ENCODE results near the gene DDX42.

DNA sequence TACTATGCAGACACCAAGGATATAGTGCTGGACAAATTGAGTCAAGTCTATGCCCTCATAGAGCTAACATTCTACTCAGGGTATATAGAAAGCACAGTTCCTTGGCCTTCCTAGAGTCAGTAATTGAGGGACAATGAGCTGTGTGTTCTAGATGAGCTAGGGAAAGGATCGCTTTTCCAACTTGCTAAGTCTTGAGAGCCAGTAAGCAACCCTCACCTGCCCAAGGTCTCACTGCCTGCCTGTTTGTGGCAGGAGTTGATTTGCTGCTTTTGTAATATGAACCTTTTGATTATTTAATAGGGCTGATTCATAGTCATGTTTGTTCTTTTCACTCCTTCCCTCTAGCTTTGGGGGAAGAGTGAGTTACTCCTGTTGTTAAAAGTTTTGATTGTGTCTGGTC lies 6.5 kb downstream of the DDX42 start:
- TF ChIP-seq, protein P1, sequence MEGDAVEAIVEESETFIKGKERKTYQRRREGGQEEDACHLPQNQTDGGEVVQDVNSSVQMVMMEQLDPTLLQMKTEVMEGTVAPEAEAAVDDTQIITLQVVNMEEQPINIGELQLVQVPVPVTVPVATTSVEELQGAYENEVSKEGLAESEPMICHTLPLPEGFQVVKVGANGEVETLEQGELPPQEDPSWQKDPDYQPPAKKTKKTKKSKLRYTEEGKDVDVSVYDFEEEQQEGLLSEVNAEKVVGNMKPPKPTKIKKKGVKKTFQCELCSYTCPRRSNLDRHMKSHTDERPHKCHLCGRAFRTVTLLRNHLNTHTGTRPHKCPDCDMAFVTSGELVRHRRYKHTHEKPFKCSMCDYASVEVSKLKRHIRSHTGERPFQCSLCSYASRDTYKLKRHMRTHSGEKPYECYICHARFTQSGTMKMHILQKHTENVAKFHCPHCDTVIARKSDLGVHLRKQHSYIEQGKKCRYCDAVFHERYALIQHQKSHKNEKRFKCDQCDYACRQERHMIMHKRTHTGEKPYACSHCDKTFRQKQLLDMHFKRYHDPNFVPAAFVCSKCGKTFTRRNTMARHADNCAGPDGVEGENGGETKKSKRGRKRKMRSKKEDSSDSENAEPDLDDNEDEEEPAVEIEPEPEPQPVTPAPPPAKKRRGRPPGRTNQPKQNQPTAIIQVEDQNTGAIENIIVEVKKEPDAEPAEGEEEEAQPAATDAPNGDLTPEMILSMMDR (IDR thresholded peaks at IDR 0.05 in 2 of 3, conservative IDR thresholded peaks at IDR 0.05 in 1 of 3; ENCODE audit: borderline replicate concordance in 1 of 3, insufficient read depth in 1 of 3, low read depth in 2 of 3, low read length in 2 of 3), result no peak
- TF ChIP-seq TCF7L2 (IDR thresholded peaks at IDR 0.05; ENCODE audit: borderline replicate concordance, extremely low read depth, insufficient read depth, insufficient read length), result no peak
- TF ChIP-seq POLR2AphosphoS5 (IDR thresholded peaks at IDR 0.05; ENCODE audit: low read depth, low read length), result no peak
- no peak for TF ChIP-seq YY1 (IDR thresholded peaks at IDR 0.05; ENCODE audit: extremely low read depth, insufficient replicate concordance, low read depth, low read length)
- no peak for TF ChIP-seq EZH2 (IDR thresholded peaks at IDR 0.05)
- no peak for TF ChIP-seq SIN3A (IDR thresholded peaks at IDR 0.05; ENCODE audit: low read depth)
- no peak for TF ChIP-seq RAD21 (IDR thresholded peaks at IDR 0.05; ENCODE audit: low read depth)
- TF ChIP-seq, protein P2, sequence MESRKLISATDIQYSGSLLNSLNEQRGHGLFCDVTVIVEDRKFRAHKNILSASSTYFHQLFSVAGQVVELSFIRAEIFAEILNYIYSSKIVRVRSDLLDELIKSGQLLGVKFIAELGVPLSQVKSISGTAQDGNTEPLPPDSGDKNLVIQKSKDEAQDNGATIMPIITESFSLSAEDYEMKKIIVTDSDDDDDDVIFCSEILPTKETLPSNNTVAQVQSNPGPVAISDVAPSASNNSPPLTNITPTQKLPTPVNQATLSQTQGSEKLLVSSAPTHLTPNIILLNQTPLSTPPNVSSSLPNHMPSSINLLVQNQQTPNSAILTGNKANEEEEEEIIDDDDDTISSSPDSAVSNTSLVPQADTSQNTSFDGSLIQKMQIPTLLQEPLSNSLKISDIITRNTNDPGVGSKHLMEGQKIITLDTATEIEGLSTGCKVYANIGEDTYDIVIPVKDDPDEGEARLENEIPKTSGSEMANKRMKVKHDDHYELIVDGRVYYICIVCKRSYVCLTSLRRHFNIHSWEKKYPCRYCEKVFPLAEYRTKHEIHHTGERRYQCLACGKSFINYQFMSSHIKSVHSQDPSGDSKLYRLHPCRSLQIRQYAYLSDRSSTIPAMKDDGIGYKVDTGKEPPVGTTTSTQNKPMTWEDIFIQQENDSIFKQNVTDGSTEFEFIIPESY (IDR thresholded peaks at IDR 0.05; ENCODE audit: extremely low read depth, insufficient replicate concordance, low read length), result no peak
- TF ChIP-seq POLR2A (IDR thresholded peaks at IDR 0.05; ENCODE audit: borderline replicate concordance, extremely low read depth, insufficient read depth, insufficient read length), result no peak
- TF ChIP-seq, protein P3, sequence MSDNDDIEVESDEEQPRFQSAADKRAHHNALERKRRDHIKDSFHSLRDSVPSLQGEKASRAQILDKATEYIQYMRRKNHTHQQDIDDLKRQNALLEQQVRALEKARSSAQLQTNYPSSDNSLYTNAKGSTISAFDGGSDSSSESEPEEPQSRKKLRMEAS (IDR thresholded peaks at IDR 0.05), result no peak
- no peak; the same call in 1 of the 2 replicates for TF ChIP-seq JUND (IDR thresholded peaks at IDR 0.05)
